ENCODE results near the gene ZNF500. TPM values are rescaled to one million over a fixed set of nuclear protein-coding genes. Genes with fewer than 3 reads are reported as not detected.

Gene ZNF500
- total RNA-seq (10 to 100 TPM in 1 of 2 donors, 1 to 10 TPM in 1; 5.8 to 15.3 TPM), polyA plus RNA-seq (ENCODE audit: insufficient read length in 2 of 2) (10 to 100 TPM; 13.6 to 21.7 TPM)
- long read RNA-seq, donor 1, full-length matches to known transcripts, result 7 of 7 reads
- long read RNA-seq, donor 1, partial matches to known transcripts, result 0 of 7 reads
- long read RNA-seq, donor 1, other reads (novel, unspliced or antisense), result 0 of 7 reads
- long read RNA-seq, donor 2, full-length matches to known transcripts, result 1 of 1 reads
- long read RNA-seq, donor 2, partial matches to known transcripts, result 0 of 1 reads
- long read RNA-seq, donor 2, other reads (novel, unspliced or antisense), result 0 of 1 reads
- long read RNA-seq, donor 3, partial matches to known transcripts, result 0 of 3 reads
- long read RNA-seq, donor 3, other reads (novel, unspliced or antisense), result 0 of 3 reads
- long read RNA-seq, donor 4, full-length matches to known transcripts, result 4 of 4 reads
- long read RNA-seq, donor 4, partial matches to known transcripts, result 0 of 4 reads
- long read RNA-seq, donor 4, other reads (novel, unspliced or antisense), result 0 of 4 reads

GRCh38 chr16:4766875-4767628, at the start of gene ZNF500:
ZNF500 (minus strand) TSS chr16:4767162; CDS start chr16:4765978, 1,184 bp downstream.
- no peaks in the 10 kb centered on the region for H3K27me3 ChIP-seq (ENCODE audit: control insufficient read depth, insufficient read depth, low read length)
- peak within 1 kb of the TSS; percentile 87 for H3K27ac ChIP-seq (ENCODE audit: low read depth, low read length)
- peak; percentile 91 to 99 (median 95) for DNase-seq (ENCODE audit: low read depth in 4 of 6, low spot score in 6 of 6)
- WGBS (ENCODE audit: insufficient coverage), result 3% methylated on average over 68 of the region's 72 CpGs
- peak within 1 kb of the TSS; percentile 78 for H3K4me3 ChIP-seq (ENCODE audit: low read depth, low read length)
- peaks cover 36% of the 10 kb centered on the region for H3K4me1 ChIP-seq (ENCODE audit: control insufficient read depth, insufficient read depth, low read length)
- peaks cover 37% of the 10 kb centered on the region for H3K36me3 ChIP-seq (ENCODE audit: control insufficient read depth, insufficient read depth, low read length)
- H3K9me3 ChIP-seq (ENCODE audit: control insufficient read depth, insufficient read depth, low read length), result no peaks in the 10 kb centered on the region

GRCh38 chr16:4814542-4815173, 47.7 kb upstream of the ZNF500 start:
- Histone ChIP-seq H3K4me1 (ENCODE audit: control insufficient read depth, insufficient read depth, low read length) (peaks cover 4% of the 10 kb centered on the region), H3K27ac (ENCODE audit: low read depth, low read length) (no peak overlapping the region), H3K27me3 (ENCODE audit: control insufficient read depth, insufficient read depth, low read length) (no peaks in the 10 kb centered on the region), H3K36me3 (ENCODE audit: control insufficient read depth, insufficient read depth, low read length) (peaks cover 85% of the 10 kb centered on the region), H3K9me3 (ENCODE audit: control insufficient read depth, insufficient read depth, low read length) (no peaks in the 10 kb centered on the region), H3K4me3 (ENCODE audit: low read depth, low read length) (no peak overlapping the region)
- DNase-seq (ENCODE audit: low read depth in 4 of 6, low spot score in 6 of 6), result no peak
- 89% methylated on average over 15 of the region's 16 CpGs for WGBS (ENCODE audit: insufficient coverage)

DNA sequence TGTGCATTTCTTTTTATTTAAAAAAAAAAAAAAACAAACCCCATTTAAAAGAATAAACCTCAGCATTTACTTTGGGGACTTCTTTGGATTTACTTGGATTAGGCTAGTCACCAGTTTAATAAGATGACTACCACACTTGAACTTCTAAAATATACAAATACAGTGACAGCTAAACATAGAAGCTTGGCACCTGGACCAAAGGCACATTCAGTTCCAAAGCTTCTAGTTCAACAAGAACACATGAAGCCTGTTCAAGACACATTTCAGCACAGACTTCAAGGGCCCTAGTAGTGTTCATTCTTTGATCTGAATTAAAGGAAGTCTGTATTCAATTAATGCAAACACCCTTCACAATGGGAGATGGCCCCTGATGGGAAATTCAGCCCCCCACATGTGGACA, 47.1 kb upstream of the ZNF500 start:
- H3K36me3 ChIP-seq (ENCODE audit: control insufficient read depth, insufficient read depth, low read length), result peaks cover 85% of the 10 kb centered on the region
- DNase-seq (ENCODE audit: low read depth in 4 of 6, low spot score in 6 of 6), result no peak
- H3K9me3 ChIP-seq (ENCODE audit: control insufficient read depth, insufficient read depth, low read length), result no peaks in the 10 kb centered on the region
- no peak overlapping the region for H3K27ac ChIP-seq (ENCODE audit: low read depth, low read length)
- no peak overlapping the region for H3K4me3 ChIP-seq (ENCODE audit: low read depth, low read length)
- no peaks in the 10 kb centered on the region for H3K27me3 ChIP-seq (ENCODE audit: control insufficient read depth, insufficient read depth, low read length)
- peaks cover 4% of the 10 kb centered on the region for H3K4me1 ChIP-seq (ENCODE audit: control insufficient read depth, insufficient read depth, low read length)

DNA sequence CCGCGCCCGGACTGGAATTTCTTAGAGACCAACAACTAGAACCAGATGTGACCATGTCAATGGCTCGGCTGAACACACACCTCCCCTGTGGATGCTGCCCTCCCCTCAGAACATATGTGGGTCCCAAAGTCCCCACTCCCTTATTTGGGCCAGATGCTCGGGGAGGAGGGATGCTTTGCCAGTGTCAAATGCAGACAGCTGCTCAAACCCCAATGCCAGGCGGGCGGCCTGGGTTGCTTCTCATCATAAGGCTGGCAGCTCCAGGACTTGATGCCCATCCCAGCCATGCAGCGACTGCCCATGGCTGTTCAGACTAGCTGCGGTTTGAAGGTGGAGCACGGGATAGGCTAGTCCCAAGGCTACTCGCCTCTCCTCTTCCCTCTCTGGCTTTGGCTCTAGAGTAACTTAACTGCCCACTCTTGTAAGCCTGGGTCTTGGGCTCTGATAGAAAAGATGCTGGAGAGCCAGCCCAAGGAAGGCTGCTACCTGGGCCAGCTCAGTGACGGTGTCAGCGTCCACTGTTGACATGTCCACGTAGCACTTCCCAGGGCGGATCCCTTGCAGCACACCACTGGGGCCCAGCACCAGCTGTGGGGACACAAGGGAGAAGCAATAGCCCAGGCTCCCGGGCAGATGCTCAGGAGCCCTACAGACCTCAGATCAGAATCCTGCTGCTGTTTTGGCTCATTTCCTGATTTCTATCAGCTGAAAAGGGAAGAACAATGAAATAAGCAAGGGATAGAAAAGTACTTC, 46.5 kb upstream of the ZNF500 start:
- 95% methylated on average over 16 of the region's 16 CpGs for WGBS (ENCODE audit: insufficient coverage)
- peaks cover 79% of the 10 kb centered on the region for H3K36me3 ChIP-seq (ENCODE audit: control insufficient read depth, insufficient read depth, low read length)
- no peaks in the 10 kb centered on the region for H3K9me3 ChIP-seq (ENCODE audit: control insufficient read depth, insufficient read depth, low read length)
- no peak overlapping the region for H3K4me3 ChIP-seq (ENCODE audit: low read depth, low read length)
- no peak for DNase-seq (ENCODE audit: low read depth in 4 of 6, low spot score in 6 of 6)
- H3K4me1 ChIP-seq (ENCODE audit: control insufficient read depth, insufficient read depth, low read length), result peaks cover 4% of the 10 kb centered on the region
- H3K27me3 ChIP-seq (ENCODE audit: control insufficient read depth, insufficient read depth, low read length), result no peaks in the 10 kb centered on the region
- no peak overlapping the region for H3K27ac ChIP-seq (ENCODE audit: low read depth, low read length)

DNA sequence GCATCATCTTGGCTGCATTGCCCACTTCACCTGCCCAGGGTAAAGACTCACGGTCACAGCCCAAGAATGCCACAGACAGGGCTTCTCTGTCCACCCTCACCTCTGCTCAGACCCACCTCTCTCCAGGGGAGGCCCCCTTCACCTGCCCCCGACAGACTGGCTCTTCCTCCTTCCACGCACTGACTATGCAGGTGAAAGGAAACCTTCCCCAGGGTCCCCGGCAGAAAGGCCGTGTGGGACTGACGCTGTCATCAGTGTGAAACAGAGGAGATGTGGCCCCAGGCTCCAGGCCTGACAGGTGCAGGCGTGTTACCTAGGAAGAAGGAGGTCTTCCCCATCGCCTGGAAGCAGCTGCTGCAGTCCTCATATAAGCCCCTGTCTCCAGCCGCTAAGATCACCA, 44.8 kb upstream of the ZNF500 start:
- Histone ChIP-seq H3K9me3 (ENCODE audit: control insufficient read depth, insufficient read depth, low read length) (no peaks in the 10 kb centered on the region), H3K4me1 (ENCODE audit: control insufficient read depth, insufficient read depth, low read length) (peaks cover 4% of the 10 kb centered on the region), H3K36me3 (ENCODE audit: control insufficient read depth, insufficient read depth, low read length) (peaks cover 74% of the 10 kb centered on the region), H3K27ac (ENCODE audit: low read depth, low read length) (no peak overlapping the region), H3K4me3 (ENCODE audit: low read depth, low read length) (no peak overlapping the region), H3K27me3 (ENCODE audit: control insufficient read depth, insufficient read depth, low read length) (no peaks in the 10 kb centered on the region)
- no peak for DNase-seq (ENCODE audit: low read depth in 4 of 6, low spot score in 6 of 6)
- 95% methylated on average over 9 of the region's 9 CpGs for WGBS (ENCODE audit: insufficient coverage)

- WGBS (ENCODE audit: insufficient coverage), result 97% methylated on average over 3 of the region's 3 CpGs
- Histone ChIP-seq H3K4me3 (ENCODE audit: low read depth, low read length) (no peak overlapping the region), H3K9me3 (ENCODE audit: control insufficient read depth, insufficient read depth, low read length) (no peaks in the 10 kb centered on the region), H3K27ac (ENCODE audit: low read depth, low read length) (no peak overlapping the region), H3K4me1 (ENCODE audit: control insufficient read depth, insufficient read depth, low read length) (peaks cover 4% of the 10 kb centered on the region), H3K36me3 (ENCODE audit: control insufficient read depth, insufficient read depth, low read length) (peaks cover 75% of the 10 kb centered on the region), H3K27me3 (ENCODE audit: control insufficient read depth, insufficient read depth, low read length) (no peaks in the 10 kb centered on the region)
- no peak for DNase-seq (ENCODE audit: low read depth in 4 of 6, low spot score in 6 of 6)
Observed at GRCh38 chr16:4811242-4811641, 44.3 kb upstream of the ZNF500 start.

GRCh38 chr16:4806280-4806679, 39.3 kb upstream of the ZNF500 start:
- no peak for DNase-seq (ENCODE audit: low read depth in 4 of 6, low spot score in 6 of 6)
- H3K4me1 ChIP-seq (ENCODE audit: control insufficient read depth, insufficient read depth, low read length), result peaks cover 12% of the 10 kb centered on the region
- 97% methylated on average over 3 of the region's 6 CpGs for WGBS (ENCODE audit: insufficient coverage)
- H3K27ac ChIP-seq (ENCODE audit: low read depth, low read length), result no peak overlapping the region
- peaks cover 59% of the 10 kb centered on the region for H3K36me3 ChIP-seq (ENCODE audit: control insufficient read depth, insufficient read depth, low read length)
- no peak overlapping the region for H3K4me3 ChIP-seq (ENCODE audit: low read depth, low read length)
- no peaks in the 10 kb centered on the region for H3K27me3 ChIP-seq (ENCODE audit: control insufficient read depth, insufficient read depth, low read length)
- H3K9me3 ChIP-seq (ENCODE audit: control insufficient read depth, insufficient read depth, low read length), result no peaks in the 10 kb centered on the region

- no peak for DNase-seq (ENCODE audit: low read depth in 4 of 6, low spot score in 6 of 6)
- H3K9me3 ChIP-seq (ENCODE audit: control insufficient read depth, insufficient read depth, low read length), result no peaks in the 10 kb centered on the region
- peaks cover 22% of the 10 kb centered on the region for H3K4me1 ChIP-seq (ENCODE audit: control insufficient read depth, insufficient read depth, low read length)
- H3K36me3 ChIP-seq (ENCODE audit: control insufficient read depth, insufficient read depth, low read length), result peaks cover 59% of the 10 kb centered on the region
- WGBS (ENCODE audit: insufficient coverage), result 94% methylated on average over 11 of the region's 11 CpGs
- H3K4me3 ChIP-seq (ENCODE audit: low read depth, low read length), result no peak overlapping the region
- no peak overlapping the region for H3K27ac ChIP-seq (ENCODE audit: low read depth, low read length)
- no peaks in the 10 kb centered on the region for H3K27me3 ChIP-seq (ENCODE audit: control insufficient read depth, insufficient read depth, low read length)
Observed at GRCh38 chr16:4805231-4805630, 38.3 kb upstream of the ZNF500 start.

All from spinal cord (tissue), 10 donors.